Common myeloid progenitor, CD34-positive (primary cell): ENCODE data around the gene CLTRN.

Experiments
- CTCF ChIA-PET: fragments of 350-600 bp; sonication (Branson Sonifier 250); formaldehyde crosslinking; loops from one replicate; lab custom pipeline; 2021; ENCODE audit warnings: antibody characterized with exemption; lab: Charles Lee
- POLR2A ChIA-PET: fragments of 350-600 bp; sonication (Branson Sonifier 250); formaldehyde crosslinking; loops from one replicate; lab custom pipeline; 2021; ENCODE audit warnings: antibody characterized with exemption; lab: Charles Lee
- DNase-seq, 3 donors: peaks; one replicate each; pipeline versions ENCODE4 v3.0.0 to v3.0.0-alpha.2; 2013
- H3K27ac ChIP-seq, 2 experiments: 1 replicate in 1 of 2; 2 replicates in 1 of 2; pipeline ENCODE4 v1.7.0; 2013; ENCODE audit warnings: inconsistent platforms in 2 of 2, low read length in 2 of 2, mild to moderate bottlenecking in 2 of 2, low read depth in 1 of 2, moderate library complexity in 1 of 2; ENCODE audit not compliant: severe bottlenecking in 2 of 2, insufficient read depth in 1 of 2, poor library complexity in 1 of 2
- H3K27me3 ChIP-seq, 5 experiments: replicated peaks in 2 of 5; 1 replicate in 3 of 5; 2 replicates in 2 of 5; pipeline versions ENCODE4 v1.6.1 to v1.7.0; 2013; ENCODE audit warnings: low read length in 4 of 5, mild to moderate bottlenecking in 2 of 5, moderate library complexity in 2 of 5, inconsistent platforms in 1 of 5; ENCODE audit not compliant: insufficient read depth in 5 of 5, control insufficient read depth in 4 of 5
- H3K36me3 ChIP-seq, 4 experiments: 1 replicate in 2 of 4; 2 replicates in 2 of 4; pipeline versions ENCODE4 v1.6.1 to v1.7.0; 2013; ENCODE audit warnings: low read length in 3 of 4, control low read depth in 1 of 4, mild to moderate bottlenecking in 1 of 4; ENCODE audit not compliant: control insufficient read depth in 4 of 4, insufficient read depth in 4 of 4
- H3K4me1 ChIP-seq, 4 experiments: 1 replicate in 3 of 4; 2 replicates in 1 of 4; pipeline versions ENCODE4 v1.6.1 to v1.7.1; 2013; ENCODE audit warnings: low read length in 3 of 4, mild to moderate bottlenecking in 3 of 4, control low read depth in 1 of 4, inconsistent platforms in 1 of 4, moderate library complexity in 1 of 4; ENCODE audit not compliant: control insufficient read depth in 4 of 4, insufficient read depth in 4 of 4; ENCODE audit errors: control extremely low read depth in 1 of 4
- H3K4me3 ChIP-seq, 7 experiments: 1 replicate in 4 of 7; 2 replicates in 3 of 7; pipeline versions ENCODE4 v1.5.1 to v1.7.0; 2013; ENCODE audit warnings: mild to moderate bottlenecking in 7 of 7, low read length in 6 of 7, moderate library complexity in 6 of 7, inconsistent platforms in 2 of 7, low read depth in 2 of 7, control low read depth in 1 of 7; ENCODE audit not compliant: insufficient read depth in 4 of 7, control insufficient read depth in 1 of 7; ENCODE audit errors: extremely low read depth in 1 of 7
- H3K9me3 ChIP-seq, 5 experiments: 1 replicate in 4 of 5; 2 replicates in 1 of 5; pipeline versions ENCODE4 v1.6.1 to v1.7.1; 2013; ENCODE audit warnings: low read length in 4 of 5, mild to moderate bottlenecking in 2 of 5, inconsistent platforms in 1 of 5, low read depth in 1 of 5, moderate library complexity in 1 of 5; ENCODE audit not compliant: control insufficient read depth in 4 of 5, insufficient read depth in 2 of 5; ENCODE audit errors: control extremely low read depth in 1 of 5
- WGBS: methylation state at CpG from one replicate; pipeline ENCODE4 v1.1.5; 2013; ENCODE audit not compliant: insufficient coverage; 5-methylcytosine and 5-hydroxymethylcytosine counted together

The CLTRN gene

DNA sequence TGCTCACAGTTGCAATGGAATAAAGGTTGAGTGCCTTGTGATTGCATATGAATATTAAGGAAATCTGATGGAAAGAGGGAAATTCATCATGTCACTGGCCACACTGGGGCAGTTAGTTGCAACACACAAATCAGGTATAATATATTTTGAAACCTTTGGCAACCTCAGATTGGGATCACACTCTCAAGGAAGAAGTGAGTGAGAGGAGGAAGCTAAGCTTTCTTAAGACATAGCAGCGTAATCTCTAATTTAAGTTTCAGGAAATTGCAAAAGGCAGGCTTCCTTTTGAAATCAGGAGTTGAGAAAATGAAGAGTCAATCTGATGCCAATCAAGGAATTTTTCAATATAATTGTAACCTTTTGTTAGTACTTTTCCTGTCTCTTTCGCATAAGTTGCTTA, 12.3 kb upstream of the CLTRN start:
- H3K36me3 ChIP-seq = peaks cover 0 to 8% (median 7%) of the 10 kb centered on the region in 4 experiments
- 50% methylated on average over 1 of the region's 2 CpGs for WGBS
- peak in 1 of 3 donors; percentile 5 for DNase-seq
- peak overlapping the region in 5 of 7 experiments; percentile 19 to 95 (median 91) for H3K4me3 ChIP-seq
- H3K27ac ChIP-seq = peak overlapping the region in 1 of 2 experiments; percentile 98
- H3K27me3 ChIP-seq = no peaks in the 10 kb centered on the region
- CTCF ChIA-PET = no interaction called here
- H3K9me3 ChIP-seq = no peaks in the 10 kb centered on the region
- POLR2A ChIA-PET = interaction anchor here (0.5 kb wide), 1 partner anchor 324 kb away, joined by 6 read pairs; no protein-coding TSS in a partner anchor
- peaks cover 11 to 38% (median 25%) of the 10 kb centered on the region in 4 experiments for H3K4me1 ChIP-seq

DNA sequence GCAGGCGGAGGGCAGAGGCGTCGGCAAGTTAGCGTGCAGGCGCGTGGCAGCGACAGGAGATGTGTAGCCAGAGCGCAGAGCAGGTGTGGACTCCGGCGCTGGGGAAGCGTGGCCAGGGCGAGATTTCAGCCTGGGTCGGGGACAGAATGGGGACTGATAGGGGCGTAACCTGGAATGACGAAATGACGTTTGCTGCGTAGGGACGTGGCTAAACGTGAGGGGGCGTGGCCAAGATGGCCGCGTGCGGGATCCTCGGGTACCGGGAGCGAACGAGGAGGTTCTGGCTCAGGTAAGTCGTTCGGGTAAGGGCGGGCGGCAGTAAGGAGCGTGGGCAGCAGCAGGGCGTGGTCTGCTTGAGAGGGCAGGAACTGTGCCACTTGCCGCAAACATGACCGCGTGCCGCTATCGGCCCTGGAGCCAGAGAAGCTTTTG, 10.9 kb upstream of the CLTRN start:
- H3K4me3 ChIP-seq = peak overlapping the region; percentile 43 to 98 (median 91)
- ChIA-PET CTCF (no interaction called here), POLR2A (no interaction called here)
- peak overlapping the region; percentile 95 to 98 for H3K27ac ChIP-seq
- DNase-seq = no peak
- peaks cover 0 to 4% (median 3%) of the 10 kb centered on the region in 4 experiments for H3K36me3 ChIP-seq
- H3K4me1 ChIP-seq = peaks cover 11 to 36% (median 25%) of the 10 kb centered on the region in 4 experiments
- under 1% methylated on average over 38 of the region's 38 CpGs for WGBS
- H3K9me3 ChIP-seq = no peaks in the 10 kb centered on the region
- no peaks in the 10 kb centered on the region for H3K27me3 ChIP-seq

DNA sequence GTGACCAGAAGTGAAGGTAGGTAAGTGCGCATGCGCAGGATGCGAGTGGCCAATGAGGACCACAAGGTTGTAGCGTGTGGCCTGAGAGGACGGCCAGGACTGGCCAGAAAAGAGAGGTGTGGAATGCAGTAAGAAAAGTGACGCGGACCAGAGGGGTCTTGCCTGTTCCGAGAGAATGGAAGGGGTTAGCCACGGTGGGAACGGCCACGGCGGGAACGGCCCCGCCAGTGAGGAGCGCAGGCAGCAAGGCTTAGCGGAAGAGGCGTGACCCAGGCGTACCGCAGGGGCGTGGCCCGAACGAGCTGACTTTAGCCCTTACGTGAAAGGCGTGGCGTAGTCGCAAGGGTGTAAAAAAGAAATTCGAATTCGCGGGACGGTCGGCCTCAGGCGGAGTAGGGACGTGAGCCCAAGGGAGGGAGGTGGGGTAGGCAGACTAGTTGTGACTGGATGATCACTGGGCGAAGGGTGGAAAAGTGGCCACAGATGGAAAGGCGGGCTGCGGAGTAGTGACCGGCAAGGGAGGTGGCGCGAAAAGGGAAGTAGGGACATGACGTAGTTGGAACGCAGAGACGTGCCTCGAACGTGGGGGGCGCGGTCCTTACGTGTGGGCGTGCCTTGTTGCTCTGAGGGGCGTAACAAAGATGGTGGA, 10.4 kb upstream of the CLTRN start:
- H3K4me1 ChIP-seq = peaks cover 11 to 31% (median 23%) of the 10 kb centered on the region in 4 experiments
- ChIA-PET CTCF (no interaction called here), POLR2A (no interaction called here)
- H3K27me3 ChIP-seq = peaks cover 0 to 1% (median 0%) of the 10 kb centered on the region in 5 experiments
- peaks cover 0 to 4% (median 3%) of the 10 kb centered on the region in 4 experiments for H3K36me3 ChIP-seq
- no peaks in the 10 kb centered on the region for H3K9me3 ChIP-seq
- H3K27ac ChIP-seq = peak overlapping the region; percentile 95 to 98
- H3K4me3 ChIP-seq = peak overlapping the region; percentile 43 to 98 (median 91)
- peak; percentile 90 to 98 (median 98) for DNase-seq
- under 1% methylated on average over 45 of the region's 49 CpGs for WGBS

DNA sequence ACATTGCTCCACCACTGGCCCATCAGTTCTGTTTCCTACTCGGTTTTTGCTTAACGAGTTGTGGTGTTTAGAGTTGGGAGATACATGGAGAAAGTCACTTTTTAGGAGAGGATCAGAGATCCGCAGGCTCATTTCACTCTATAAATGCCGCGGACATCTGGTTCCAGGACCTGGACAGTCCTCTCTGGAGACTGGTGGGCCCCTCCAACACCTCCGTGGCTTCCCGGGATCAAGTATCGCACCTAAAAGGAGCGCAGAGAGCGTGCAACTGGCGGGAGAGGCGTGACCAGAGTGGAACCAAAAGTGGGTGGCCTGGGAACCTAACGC, 9.9 kb upstream of the CLTRN start:
- Histone ChIP-seq H3K36me3 (peaks cover 0 to 4% (median 3%) of the 10 kb centered on the region in 4 experiments), H3K9me3 (no peaks in the 10 kb centered on the region), H3K4me3 (peak overlapping the region; percentile 43 to 98 (median 91)), H3K27ac (peak overlapping the region; percentile 95 to 98), H3K4me1 (peaks cover 11 to 29% (median 21%) of the 10 kb centered on the region in 4 experiments), H3K27me3 (peaks cover 0 to 3% (median 0%) of the 10 kb centered on the region in 5 experiments)
- POLR2A ChIA-PET = no interaction called here
- WGBS = 3% methylated on average over 11 of the region's 13 CpGs
- CTCF ChIA-PET = interaction anchor here (1.1 kb wide), 1 partner anchor 64 kb away, joined by 3 read pairs; the partner anchor contains the start of gene CA5B
- no peak for DNase-seq

DNA sequence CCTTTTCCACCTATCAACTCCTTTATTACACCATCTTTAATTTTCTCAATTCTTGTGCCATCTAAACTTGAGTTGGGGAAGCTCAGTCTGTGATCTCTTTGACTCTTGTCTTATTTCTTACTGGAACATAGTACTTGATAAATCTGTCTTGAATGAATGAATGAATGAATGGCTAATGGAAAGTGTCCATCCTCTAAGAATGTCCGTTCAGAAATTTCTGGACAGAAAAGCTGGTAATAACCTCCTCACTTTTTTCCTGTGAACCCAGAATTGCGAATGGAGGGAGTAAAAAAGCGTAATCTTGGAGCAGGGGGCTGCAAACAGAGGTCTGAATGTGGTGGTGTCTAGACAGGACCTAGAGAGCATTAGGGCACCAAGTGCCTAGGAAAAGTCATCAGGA, 9.4 kb upstream of the CLTRN start:
- peaks cover 11 to 29% (median 20%) of the 10 kb centered on the region in 4 experiments for H3K4me1 ChIP-seq
- H3K4me3 ChIP-seq = peak overlapping the region in 6 of 7 experiments; percentile 80 to 98 (median 93)
- H3K36me3 ChIP-seq = peaks cover 0 to 3% (median 1%) of the 10 kb centered on the region in 4 experiments
- peak overlapping the region in 1 of 2 experiments; percentile 98 for H3K27ac ChIP-seq
- H3K27me3 ChIP-seq = peaks cover 0 to 3% (median 0%) of the 10 kb centered on the region in 5 experiments
- ChIA-PET CTCF (interaction anchor here (1.1 kb wide), 1 partner anchor 65 kb away, joined by 3 read pairs; the partner anchor contains the start of gene CA5B), POLR2A (no interaction called here)
- 60% methylated on average over 2 of the region's 3 CpGs for WGBS
- no peaks in the 10 kb centered on the region for H3K9me3 ChIP-seq
- no peak for DNase-seq

DNA sequence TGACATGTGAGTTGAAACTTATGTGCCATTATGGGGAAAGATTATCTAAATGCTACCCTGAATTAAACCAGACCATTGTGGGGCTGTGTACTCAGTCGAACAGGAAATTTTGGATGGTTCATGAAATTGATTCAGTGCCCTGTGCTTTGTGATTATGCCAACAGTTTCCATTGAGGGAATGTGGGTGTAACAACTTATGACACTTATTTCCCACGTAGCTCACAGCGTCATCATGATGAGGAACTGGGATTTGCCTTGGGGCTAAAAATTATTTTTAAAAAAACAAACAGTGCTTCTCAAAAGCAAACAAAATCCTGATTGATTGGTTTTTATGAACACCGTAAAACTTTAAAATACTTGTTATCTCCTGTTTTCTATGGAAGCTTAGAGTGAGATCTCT, 8.3 kb upstream of the CLTRN start:
- Histone ChIP-seq H3K4me3 (no peak overlapping the region), H3K36me3 (no peaks in the 10 kb centered on the region), H3K4me1 (peaks cover 11 to 29% (median 20%) of the 10 kb centered on the region in 4 experiments), H3K27ac (no peak overlapping the region), H3K9me3 (no peaks in the 10 kb centered on the region), H3K27me3 (peaks cover 0 to 3% (median 0%) of the 10 kb centered on the region in 5 experiments)
- ChIA-PET CTCF (interaction anchor here (1.0 kb wide), 1 partner anchor 12 kb away, joined by 4 read pairs; no protein-coding TSS in a partner anchor), POLR2A (no interaction called here)
- DNase-seq = no peak
- WGBS = 93% methylated on average over 2 of the region's 4 CpGs

DNA sequence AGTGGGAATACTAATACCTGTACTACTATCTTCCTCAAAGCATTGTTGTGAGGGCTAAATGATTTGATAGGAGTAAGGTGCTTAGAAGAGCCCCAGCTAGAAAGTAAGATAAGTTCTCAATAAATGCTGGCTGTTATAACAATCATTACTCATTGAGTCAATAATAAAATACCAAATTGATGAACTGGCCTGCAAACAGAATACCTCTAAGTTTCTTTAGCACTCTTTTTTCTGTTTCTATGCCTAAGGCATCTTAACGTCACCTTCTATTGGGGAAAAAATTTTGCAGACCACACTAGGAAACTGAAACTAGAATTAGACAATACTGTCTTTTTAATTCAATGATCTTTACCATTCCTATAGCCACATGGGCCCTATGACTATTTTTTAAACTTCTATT, 1.2 kb downstream of the CLTRN start:
- no peaks in the 10 kb centered on the region for H3K9me3 ChIP-seq
- no peaks in the 10 kb centered on the region for H3K4me1 ChIP-seq
- ChIA-PET CTCF (no interaction called here), POLR2A (no interaction called here)
- peaks cover 0 to 59% (median 0%) of the 10 kb centered on the region in 5 experiments for H3K27me3 ChIP-seq
- no peak overlapping the region for H3K4me3 ChIP-seq
- WGBS = 80% methylated on average over 1 of the region's 1 CpG
- no peak for DNase-seq
- H3K27ac ChIP-seq = no peak overlapping the region
- no peaks in the 10 kb centered on the region for H3K36me3 ChIP-seq
